Activated CD8-positive, alpha-beta memory T cell treated with anti-CD3 and anti-CD28 coated beads, Interleukin-2, amount 50 U/mL, for 1 hour (primary cell): Measurements from ENCODE around the gene CD81.

Source experiments
- DNase-seq: peaks from one replicate; pipeline ENCODE4 v3.0.0-alpha.2; 2020; ENCODE audit errors: extremely low read depth

The CD81 gene

DNA sequence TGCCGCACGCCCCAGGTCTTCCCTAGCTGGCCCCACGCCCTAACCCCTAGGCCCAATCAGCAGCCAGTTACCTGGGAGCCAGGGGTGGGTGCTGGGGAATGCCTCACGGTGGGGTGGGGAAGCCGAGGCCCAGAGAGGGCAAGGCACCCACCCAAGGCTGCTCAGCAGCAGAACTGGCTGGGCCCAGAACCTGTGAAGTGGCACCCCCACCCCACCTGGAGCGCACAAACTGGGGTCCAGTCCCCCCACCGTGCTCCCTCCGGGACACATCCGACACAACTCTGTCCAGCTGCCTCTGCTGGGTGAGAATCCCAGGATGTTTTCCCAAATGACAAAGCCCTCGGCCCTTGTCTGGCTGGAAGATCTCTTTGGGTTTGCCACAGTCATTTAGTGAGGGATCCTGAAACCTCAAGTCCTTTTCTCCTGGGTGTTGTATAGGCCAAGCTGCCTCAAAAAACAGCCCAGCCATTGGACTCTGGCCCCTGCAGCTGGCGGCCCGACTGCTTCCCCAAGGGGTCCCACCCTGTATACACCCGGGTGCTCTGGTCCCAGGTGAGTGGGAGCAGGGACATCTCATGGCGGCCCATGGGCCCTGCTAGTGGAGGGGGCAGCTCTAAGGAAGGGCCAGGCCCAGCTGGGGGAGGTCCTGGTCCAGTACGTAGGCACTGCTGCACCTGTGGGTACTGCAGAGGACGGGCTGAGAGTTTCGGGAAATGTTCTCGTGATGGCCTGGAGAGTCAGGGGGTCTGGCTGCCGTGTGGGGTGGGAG is 44.3 kb downstream of the CD81 start:
- no peak for DNase-seq

DNA sequence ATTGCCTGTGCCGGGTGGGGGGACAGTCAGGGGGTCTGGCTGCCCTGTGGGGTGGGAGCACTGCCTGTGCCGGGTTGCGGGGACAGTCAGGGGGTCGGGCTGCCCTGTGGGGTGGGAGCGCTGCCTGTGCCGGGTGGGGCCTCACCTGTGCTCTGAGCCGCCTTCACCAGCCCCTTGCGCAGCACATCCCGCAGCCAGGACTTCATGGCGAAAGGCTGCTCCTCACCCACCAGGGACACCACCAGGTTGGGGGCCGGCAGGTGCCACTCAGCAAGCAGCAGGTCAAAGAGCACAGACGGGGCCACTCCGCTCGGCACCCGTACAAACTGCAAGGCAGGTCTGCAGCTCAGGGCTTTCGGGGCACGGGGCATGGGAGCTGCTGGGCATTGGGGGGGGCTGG is 44.9 kb downstream of the CD81 start:
- DNase-seq, result no peak

DNA sequence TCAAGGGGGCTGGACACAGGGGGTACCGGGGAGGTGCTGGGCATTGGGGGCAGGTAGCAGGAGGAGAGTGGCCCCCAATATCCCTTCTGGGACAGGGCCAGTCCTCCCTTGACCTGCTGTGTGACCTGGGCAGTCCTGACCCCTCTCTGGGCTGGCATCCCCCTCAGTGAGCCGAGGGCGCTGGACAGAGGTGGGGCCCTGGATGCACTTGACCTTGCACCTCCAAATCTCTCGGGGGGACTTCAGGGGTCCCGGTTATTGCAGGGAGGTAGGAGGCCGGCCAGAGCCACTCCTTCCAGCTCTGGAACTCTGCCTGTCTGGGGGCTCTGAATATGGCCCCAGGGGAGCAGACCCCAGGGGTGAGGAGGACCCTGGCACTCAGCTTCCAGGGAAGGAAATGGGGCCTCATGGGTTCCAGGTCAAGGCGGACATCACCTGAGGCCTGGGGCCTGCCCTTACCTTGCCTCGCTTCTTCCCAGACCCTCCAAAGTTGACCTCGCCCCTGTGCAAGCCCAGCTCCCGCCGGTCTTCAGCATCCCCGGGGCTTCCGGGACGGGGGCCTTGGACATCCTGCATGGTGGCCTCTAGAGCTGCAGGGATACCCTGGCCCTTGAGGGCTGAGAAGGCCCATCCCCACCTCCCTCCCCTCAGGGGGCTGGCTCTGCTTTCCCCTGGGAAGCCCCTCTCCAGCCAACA is 45.5 kb downstream of the CD81 start:
- DNase-seq, result no peak

DNA sequence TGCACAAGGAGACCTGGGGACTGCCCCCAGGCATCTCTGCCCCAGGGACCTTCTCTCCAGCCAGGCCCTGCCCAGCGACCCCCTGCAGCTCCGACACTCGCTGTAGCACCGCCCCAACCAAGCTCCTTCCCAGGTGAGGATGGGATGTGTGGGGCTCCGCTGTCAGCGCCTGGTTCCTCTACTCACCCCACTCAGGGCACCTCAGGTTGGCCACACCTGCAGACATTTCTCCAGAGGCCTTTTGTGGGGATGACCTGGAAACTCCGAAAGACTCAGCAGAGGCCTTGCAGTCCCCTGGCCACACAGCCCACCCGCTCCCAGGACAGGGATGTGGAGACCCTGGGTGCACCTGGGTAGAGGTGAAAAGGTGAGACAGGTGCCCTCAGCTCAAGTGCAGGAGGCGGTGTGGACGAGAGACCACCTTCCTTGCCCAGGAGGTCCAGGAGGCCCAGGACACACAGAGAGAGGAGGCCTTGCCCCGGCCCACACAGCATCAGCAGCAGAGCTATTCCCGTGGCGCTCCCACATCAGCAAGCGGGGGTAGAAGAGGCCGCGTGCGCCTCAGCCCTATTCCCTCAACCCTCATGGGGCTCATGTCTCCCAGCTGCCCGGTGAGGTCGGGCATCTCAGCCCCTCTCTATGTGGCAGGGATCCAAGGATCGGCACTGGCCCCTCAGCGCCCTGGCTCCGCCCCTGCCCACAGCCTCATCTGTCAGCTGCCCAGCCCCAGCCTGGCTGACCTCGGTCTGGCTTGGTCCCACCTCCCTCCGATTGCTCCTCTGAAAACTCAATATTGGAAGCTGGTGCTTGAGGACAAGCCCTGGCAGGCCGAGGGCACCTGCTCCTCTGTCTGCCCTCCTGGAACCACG is 46.3 kb downstream of the CD81 start:
- no peak for DNase-seq

DNA sequence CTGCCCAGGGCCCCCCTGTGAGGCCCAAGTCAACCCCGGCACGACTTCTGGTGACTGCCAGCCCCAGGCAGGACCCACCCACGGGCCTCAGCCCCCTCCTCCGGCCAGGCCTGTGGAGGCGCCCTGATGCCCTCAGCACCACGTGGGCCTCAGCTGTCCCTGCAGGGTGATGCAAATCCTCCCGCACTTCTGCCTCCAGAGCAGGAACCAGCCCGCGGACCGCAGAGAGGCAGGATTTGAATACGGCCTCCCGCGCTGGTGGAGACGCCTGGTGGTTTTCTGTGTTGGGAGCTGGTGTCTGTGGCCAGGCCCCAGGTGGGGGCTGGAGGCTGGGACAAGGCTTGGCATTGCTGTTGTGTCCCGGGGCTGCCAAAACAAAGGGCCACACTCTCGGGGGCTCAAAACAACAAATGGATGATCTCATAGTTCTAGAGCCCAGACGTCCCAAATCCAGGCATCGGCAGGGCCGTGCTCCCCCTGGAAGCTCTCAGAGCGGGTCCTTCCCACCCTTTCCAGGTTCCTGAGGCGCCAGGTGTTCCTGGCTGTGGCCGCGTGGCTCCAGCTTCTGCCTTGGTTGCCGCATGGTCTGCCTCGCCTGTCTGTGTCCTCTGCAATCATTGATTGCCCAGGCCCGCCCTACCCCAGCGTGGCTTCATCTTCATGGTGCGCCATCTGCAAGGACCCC is 47.8 kb downstream of the CD81 start:
- DNase-seq, result no peak

DNA sequence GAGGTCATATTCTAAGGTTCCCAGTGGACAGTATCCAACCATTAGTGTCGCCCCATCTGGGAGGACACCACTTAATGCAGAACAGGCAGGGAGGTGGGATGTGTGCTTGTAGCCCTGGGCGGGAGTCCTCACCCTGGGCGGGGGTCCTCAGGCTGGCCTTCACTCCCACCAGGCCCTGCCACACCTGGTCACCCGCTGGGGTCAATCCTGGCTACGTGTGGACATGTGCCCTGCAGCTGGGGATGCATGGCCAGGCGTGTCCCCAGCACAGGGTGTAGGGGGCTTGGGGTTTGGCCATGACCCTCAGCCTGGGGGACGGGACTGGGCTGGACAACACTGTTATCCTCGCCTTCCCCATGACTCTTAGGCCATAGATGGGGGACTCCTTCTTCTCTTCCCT is 48.4 kb downstream of the CD81 start:
- DNase-seq, result no peak

DNA sequence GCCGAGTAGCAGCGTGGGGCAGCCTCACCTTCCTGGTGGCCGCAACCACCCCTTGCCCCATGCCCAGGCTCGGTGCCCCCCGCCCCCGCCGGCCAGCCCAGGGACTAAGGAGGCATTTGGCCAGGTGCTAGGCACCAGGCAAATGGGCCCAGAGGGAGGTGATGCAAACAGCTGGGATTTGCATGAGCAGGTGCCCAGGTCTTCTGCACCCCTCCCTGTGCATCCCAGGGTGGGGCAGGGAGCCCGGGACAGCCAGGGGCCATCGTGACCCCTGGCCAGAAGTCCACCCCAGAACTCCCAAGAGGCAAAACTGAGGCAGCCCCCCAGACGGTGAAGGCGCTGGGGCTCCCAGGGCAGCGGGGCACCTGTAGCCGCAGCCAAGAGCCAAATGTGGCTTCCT is 49.1 kb downstream of the CD81 start:
- DNase-seq, result no peak

DNA sequence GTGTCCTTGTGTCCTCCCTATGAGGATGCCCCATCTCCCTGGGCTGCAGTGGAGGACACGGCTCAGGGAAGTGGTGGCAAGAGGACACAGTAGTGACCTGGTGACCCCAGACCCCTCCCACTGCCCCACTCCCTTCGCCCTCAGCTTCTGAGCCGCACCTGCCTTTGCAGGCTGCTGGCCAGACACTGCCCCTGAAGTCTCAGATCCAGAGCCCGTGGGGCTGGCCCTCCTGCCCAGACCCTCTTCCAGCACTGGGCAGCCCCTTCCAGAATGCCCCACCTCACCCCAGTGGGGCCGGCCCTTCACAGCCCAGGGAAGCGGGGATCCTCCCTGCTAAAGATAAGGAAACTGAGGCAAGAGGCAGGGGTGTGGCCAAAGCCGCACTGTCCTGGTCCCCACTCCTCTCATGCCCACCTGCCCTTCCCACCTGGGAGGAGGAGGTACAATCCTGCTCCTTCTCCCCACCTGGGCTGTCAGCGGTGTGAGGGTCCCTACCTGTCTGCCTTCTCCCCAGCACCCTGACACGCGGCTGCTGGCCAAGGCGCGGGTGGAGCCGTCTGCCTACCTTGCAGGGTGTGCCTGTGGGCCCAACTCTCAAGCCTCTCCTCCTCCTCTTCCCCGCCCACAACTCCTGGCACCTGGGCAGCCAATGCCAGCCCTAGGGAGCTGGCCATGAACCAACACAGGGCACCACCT is 49.9 kb downstream of the CD81 start:
- DNase-seq, result no peak

DNA sequence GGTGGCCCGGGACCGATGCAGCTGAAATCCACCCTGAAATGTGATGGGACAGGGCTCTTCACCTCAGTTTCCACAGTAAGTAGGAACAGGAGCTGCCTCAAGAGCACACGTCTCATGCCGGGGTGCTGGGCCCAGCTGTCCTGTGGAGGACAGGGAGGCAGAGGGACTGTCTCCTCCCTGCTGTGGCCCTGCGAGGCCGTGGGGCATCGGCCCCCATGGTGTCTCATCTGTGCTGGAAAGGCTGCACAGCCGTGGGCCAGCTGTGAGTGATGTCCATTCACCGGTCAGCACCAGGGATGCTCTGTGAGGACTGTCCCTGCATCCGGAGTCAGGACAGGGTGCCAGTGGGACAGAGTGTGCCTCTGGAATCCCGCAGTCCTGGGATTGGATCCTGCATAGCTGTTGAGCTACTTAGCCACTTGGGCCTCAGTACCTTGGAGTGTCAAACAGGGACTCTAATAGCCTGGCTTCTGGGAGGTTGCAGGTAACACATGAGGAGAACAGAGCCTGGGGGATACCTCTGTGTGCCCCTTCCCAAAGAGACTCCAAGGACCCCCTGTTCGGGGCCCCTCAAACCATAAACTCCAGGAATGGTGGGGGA is 50.7 kb downstream of the CD81 start:
- DNase-seq, result no peak

DNA sequence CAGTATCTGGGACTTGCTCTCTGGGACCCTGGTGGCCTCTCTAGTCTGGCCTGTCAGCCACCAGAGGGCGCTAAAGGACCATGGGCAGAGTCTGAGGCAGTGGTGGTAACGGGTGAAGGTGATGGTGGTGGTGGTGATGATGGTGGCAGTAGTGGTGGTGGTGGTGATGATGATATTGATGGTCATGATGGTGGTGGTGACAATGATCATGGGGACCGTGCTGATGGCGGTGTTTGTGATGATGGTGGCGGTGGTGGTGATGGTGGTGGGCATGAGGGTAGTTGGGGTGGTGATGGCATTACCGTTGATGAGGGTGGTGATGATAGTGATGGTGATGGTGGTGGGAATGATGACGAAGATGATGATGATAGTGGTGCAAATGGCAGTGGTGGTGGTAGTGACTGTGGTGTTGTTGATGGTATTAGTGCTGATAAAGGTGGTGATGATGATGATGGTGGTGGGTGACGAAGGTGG is 51.2 kb downstream of the CD81 start:
- DNase-seq, result peak; percentile 69

DNA sequence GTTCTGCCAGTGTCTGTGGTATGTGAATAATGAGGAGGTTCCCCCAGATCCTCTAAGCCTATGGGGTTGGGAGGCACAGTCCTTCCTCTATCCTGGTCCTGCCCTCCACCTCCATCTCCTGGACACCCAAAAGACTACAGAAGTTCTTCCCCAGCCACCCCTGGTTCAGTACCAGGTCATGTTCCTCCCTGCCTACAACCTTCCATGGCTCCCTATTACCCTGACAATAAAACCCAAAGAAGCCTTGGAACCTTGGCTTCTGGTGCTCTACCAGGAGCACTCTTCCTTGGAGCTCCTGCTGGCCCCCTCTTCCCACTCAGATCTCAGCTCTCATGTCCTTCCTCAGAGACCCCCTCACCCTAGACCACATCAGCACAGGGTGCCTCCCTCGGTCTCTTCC is 54.3 kb downstream of the CD81 start:
- no peak for DNase-seq

DNA sequence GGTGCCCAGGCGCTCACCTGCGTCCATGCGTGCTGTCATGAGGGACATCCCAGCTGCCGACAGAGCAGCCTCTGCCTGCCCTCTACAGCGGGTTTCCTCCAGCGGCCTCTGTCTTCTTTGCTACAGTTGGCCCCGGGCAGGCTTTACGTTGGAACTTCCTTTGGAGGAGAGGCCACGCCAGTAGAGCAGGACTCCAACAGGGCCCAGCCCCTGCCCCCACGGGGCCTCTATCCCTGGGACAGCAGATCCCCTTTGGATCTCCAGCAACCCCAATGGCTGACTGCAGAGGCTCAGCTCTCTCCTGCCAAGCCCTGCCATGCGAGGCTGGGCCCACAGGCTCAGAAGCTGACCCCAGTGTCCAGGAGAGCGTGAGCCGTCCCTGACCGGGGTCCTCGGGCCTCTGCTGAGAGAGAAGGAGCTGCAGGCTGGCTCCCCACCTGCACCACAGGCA is 55.1 kb downstream of the CD81 start:
- no peak for DNase-seq

DNA sequence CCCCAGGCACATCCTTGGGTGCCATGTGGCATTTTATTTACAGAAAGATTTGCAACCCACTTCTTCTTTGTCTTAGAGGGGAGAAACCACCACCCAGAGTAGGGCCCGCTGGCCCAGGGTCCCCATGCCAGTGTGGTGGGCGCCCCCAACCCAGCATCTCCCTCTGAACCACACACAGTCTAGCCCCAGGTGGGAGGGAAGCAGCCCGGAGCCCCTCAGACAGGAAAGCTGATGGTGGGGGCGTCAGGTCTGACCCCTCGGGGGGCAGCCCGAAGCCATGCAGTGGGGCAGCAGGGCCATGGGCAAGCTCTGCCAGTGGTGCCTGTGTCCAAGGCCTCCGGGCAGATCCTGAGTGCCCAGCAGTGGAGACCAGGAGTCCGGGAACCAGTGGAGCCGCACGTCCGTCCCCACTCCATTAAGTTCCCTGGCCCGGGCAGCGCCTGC is 55.5 kb downstream of the CD81 start:
- no peak for DNase-seq

DNA sequence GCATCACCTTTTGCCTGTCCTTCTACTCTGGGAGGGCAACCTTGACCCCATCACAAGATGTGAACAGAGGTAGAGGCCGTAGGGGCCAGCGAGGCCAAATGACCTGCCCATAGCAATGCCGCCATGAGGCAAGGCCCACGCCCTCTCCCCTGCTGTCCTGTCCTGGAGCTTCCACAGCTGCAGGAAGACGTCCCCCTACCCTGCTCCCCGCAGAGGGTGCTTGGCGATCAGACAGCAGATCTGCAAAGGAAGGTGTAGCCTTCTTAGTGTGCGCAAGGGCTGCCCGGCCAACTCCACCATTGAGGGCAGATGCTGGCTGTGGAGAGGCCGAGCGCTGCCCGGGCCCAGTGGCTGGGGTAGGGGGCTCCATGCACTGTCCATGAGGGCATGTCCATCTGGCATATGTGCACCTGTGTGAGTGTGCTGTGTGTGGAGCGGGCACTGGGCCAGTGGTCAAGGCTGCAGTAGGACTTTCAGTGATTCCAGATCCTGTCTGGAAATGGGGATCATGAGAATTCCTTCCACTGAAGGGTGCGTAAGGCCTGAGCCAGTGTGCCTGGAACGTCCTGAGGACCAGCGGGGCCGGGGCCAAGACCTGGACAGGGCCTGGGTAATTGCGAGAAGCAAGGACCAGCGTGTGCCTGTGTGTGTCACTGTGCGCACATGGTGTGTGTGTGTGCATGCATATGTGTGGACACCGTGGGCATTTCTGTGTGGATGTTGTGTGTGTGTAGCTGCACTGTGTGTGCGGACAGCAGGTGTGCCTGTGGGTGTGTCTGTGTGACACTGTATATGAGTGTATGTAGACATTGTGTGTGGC is 56.2 kb downstream of the CD81 start:
- DNase-seq, result no peak

DNA sequence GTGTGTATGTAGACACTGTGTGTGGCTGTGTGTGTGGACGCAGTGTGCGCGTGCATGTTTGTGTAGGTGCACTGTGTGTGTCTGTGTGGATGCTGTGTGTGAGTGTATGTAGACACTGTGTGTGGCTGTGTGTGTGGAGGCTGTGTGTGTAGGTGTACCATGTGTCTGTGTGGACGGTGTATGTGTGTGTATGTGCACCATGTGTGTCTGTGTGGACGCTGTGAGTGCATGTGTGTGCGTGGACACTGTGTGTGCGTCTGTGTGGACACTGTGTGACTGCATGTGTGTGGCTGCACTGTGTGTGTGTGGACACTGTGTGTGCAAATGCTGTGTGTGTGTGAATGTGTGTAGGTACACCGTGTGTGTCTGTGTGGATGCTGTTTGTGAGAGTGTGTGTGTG is 56.9 kb downstream of the CD81 start:
- DNase-seq, result no peak

DNA sequence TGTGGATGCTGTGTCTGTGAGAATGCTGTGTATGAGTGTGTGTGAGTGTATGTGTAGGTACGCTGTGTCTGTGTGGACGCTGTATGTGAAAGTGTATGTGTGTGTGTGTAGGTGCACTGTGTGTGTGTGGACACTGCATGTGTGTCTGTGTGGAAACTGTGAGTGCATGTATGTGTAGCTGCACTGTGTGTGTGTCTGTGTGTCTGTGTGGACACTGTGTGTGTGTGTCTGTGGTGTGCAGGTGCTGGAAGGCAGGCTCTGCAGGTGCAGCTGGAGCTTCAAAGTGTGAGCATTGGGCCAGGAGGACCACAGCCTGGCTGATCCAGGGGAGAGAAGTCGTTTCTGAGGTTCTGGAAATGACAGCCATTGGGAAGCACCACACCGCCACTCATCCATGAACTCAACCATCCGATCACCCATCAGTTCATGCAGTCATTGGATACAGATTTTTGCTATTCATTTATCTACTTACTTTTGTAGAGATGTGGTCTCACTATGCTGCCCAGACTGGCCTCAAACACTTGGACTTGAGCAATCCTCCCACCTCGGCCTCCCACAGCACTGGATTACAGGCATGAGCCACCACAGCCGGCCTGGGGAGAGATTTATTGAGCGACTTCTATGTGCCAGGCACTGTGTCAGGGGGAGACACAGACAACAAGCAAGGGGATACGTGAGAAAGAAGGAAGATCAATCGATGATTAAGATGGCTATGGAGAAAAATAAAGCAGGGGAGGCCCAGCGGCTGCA is 57.6 kb downstream of the CD81 start:
- no peak for DNase-seq

DNA sequence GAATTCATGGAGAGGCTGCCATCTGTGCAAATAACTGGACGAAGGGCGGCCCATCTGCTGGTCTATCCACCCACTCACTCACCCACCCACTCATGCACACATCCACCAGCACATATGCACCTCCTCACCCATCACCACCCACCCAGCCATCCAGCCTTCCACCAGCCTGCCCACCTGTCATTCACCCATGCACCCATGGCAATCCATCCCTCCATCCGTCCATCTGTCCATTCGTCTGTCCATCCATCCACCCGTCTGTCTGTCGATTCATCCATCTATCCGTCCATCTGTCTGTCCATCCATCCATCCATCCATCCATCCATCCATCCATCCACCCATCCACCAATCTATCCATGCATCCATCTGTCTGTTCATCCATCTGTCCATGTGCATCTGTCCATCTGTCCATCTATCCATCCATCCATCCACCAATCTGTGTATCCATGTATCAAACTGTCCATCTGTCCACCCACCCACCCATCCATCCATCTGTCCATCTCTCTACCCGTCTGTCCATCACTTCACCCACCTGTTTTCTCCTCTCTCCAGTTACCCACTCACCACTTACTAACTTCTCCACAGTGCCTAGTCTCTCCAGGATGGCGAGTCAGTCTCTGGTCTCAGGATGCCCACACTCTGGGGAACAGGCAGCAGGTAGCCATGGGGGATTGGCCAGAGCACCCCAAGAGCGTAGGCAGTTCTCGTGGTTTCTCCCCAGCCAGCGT is 58.3 kb downstream of the CD81 start:
- no peak for DNase-seq

DNA sequence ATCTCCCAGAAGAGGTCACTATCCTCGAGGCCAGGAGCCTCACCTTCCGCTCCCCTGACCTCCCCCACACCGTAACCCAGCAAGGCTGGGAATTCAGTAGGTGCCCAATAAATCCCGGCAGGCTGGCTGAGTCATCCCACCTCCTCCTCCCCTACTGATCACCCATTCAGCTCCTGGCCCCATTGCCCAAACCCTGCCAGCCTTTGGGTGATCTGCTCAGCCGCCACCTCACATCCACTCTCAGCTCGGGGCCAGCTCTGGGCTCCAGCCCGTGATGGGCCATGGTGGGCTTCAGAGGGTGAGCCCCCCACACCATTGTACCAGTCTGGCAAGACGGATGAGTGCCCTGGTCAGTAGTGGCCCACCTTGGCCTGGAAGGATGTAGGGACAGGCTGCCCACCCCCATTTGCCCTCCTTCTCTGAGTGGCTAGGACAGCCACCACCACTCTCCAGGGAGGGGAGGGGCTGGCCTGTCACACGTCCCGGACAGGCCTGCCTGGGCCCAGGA is 59.0 kb downstream of the CD81 start:
- no peak for DNase-seq
